Stimulated activated naive B cell treated with anti-CD40 and anti-IgM and Interleukin-4, amounts not matched to agents 10 μg/mL and 1 μg/mL and 100 μg/mL, for 72 hours (primary cell): ENCODE results near the gene RUNX1.
A peak's percentile ranks its signal among the peaks of the same experiment; 100 is the strongest.

Experiments
- ATAC-seq, 2 donors: fragments of 150-1000 bp; cut with Tn5 transposase; replicated peaks; 2 replicates each; pipeline ENCODE4 v1.10.0; 2021; ENCODE audit warnings: moderate library complexity in 1 of 2
- DNase-seq: peaks from one replicate; pipeline ENCODE4 v3.0.0; 2021
- H3K27ac Mint-ChIP-seq: one replicate; pipeline ENCODE4 v1.8.0; 2022; ENCODE audit warnings: mild to moderate bottlenecking, mixed read lengths
- H3K27me3 Mint-ChIP-seq, 2 donors: one replicate each; pipeline ENCODE4 v1.8.0; 2022; ENCODE audit warnings: mixed read lengths in 2 of 2
- H3K36me3 Mint-ChIP-seq, 2 donors: one replicate each; pipeline ENCODE4 v1.8.0; 2022; ENCODE audit warnings: mixed read lengths in 2 of 2, mild to moderate bottlenecking in 1 of 2
- H3K4me1 Mint-ChIP-seq, 2 donors: one replicate each; pipeline ENCODE4 v1.8.0; 2022; ENCODE audit warnings: mixed read lengths in 2 of 2, mild to moderate bottlenecking in 1 of 2
- H3K4me3 Mint-ChIP-seq, 2 donors: one replicate each; pipeline ENCODE4 v1.8.0; 2022; ENCODE audit warnings: mild to moderate bottlenecking in 2 of 2, mixed read lengths in 2 of 2, moderate library complexity in 1 of 2
- H3K9me3 Mint-ChIP-seq, 2 donors: one replicate each; pipeline ENCODE4 v1.8.0; 2022; ENCODE audit warnings: mixed read lengths in 2 of 2, mild to moderate bottlenecking in 1 of 2

The RUNX1 gene

DNA sequence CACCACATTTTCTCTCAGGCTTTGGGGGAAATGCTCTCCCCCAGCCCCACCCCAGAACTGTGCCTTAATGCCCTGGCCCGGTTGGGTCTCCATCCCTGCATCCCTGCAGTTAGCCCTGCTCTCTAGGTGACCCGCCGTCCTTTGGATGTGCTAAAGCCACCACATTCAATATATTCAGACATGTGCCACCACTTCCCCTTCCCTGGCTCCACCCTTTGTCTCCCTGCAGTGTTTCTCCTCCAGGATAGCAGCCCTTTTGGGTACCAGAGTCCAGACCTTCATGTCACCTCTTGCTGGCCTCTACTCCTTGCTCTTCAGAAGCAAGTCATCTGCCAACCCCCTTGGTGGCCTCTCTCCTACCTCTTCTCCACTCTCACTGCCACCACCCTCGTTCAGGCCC lies 41.8 kb downstream of the RUNX1 start:
- Mint-ChIP-seq H3K9me3 (no peaks in the 10 kb centered on the region), H3K4me3 (no peak overlapping the region), H3K27ac (peak overlapping the region; percentile 33), H3K36me3 (peaks cover 48 to 64% of the 10 kb centered on the region in 2 donors), H3K27me3 (no peaks in the 10 kb centered on the region), H3K4me1 (peaks cover 40 to 77% of the 10 kb centered on the region in 2 donors)
- DNase-seq, result no peak
- no peak for ATAC-seq

DNA sequence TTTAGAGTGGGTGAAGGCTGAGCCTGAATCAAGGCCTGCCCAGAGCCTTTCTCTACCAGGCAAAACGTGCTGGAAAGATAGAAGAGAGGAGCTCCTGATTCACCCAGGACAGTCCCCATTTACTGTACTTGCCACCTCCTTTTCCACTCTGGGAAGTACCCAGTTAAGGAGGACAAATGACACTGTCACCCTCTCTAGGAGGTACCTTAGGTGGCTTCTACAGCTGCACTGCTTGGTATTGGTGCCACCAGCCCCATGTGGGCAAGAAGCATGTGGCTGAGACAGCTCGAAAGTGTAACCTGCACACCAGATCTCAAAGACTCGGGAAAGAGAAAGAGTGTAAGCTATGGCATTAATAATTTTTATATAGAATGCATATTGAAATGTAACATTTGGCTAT lies 42.3 kb downstream of the RUNX1 start:
- no peak overlapping the region for H3K27ac Mint-ChIP-seq
- no peak for ATAC-seq
- H3K4me3 Mint-ChIP-seq, result no peak overlapping the region
- H3K27me3 Mint-ChIP-seq, result no peaks in the 10 kb centered on the region
- no peak for DNase-seq
- H3K4me1 Mint-ChIP-seq, result peaks cover 38 to 77% of the 10 kb centered on the region in 2 donors
- H3K9me3 Mint-ChIP-seq, result no peaks in the 10 kb centered on the region
- peaks cover 50 to 60% of the 10 kb centered on the region in 2 donors for H3K36me3 Mint-ChIP-seq

- ATAC-seq (no peak), DNase-seq (no peak)
- Mint-ChIP-seq H3K27me3 (no peaks in the 10 kb centered on the region), H3K4me1 (peaks cover 35 to 77% of the 10 kb centered on the region in 2 donors), H3K9me3 (no peaks in the 10 kb centered on the region), H3K27ac (no peak overlapping the region), H3K36me3 (peaks cover 46 to 55% of the 10 kb centered on the region in 2 donors), H3K4me3 (no peak overlapping the region)
Observed at GRCh38 chr21:35006248-35006647, 42.9 kb downstream of the RUNX1 start.

DNA sequence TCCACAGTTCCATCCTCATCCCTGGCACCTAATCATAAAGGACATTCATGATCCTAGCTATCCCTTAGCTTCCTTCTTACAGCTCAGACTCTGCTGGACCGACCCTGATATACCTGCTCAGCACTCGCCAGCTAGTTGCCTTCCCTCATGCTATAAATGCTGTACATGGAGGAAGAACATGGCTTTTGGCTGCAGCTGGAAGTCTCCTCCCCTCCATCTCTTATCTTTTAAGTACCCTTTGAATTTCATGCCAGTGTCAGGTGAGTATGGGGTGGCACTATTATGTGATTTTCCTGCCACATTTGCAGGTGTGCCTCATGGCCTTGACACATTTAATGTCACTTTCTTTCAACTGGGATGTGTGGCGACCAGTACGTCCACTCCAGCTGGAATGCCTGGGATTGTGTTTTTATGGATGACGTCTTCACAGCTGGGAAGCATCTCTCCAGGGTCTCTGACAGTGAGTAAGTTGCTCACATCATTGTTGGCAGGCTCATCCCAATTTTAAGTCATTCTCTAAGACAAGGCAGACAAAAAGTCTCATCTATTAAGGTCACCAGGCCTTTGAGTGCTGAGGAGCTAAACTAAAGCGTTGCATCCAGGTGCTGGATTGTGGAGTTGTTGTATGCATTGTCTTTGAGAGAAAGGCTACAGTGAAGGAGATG lies 43.4 kb downstream of the RUNX1 start:
- Mint-ChIP-seq H3K27me3 (no peaks in the 10 kb centered on the region), H3K27ac (no peak overlapping the region), H3K36me3 (peaks cover 48 to 56% of the 10 kb centered on the region in 2 donors), H3K9me3 (no peaks in the 10 kb centered on the region), H3K4me1 (peaks cover 37 to 75% of the 10 kb centered on the region in 2 donors), H3K4me3 (no peak overlapping the region)
- DNase-seq (no peak), ATAC-seq (no peak)

- peaks cover 48 to 57% of the 10 kb centered on the region in 2 donors for H3K36me3 Mint-ChIP-seq
Observed at GRCh38 chr21:35005077-35005476, 44.0 kb downstream of the RUNX1 start.

GRCh38 chr21:35004314-35004713 lies 44.8 kb downstream of the RUNX1 start:
- Mint-ChIP-seq H3K27ac (no peak overlapping the region), H3K4me3 (no peak overlapping the region), H3K36me3 (peaks cover 52 to 64% of the 10 kb centered on the region in 2 donors), H3K27me3 (no peaks in the 10 kb centered on the region), H3K4me1 (peaks cover 44 to 81% of the 10 kb centered on the region in 2 donors), H3K9me3 (no peaks in the 10 kb centered on the region)
- ATAC-seq (no peak), DNase-seq (no peak)

More at GRCh38 chr21:35005077-35005476, 44.0 kb downstream of the RUNX1 start:
- Mint-ChIP-seq H3K9me3 (no peaks in the 10 kb centered on the region), H3K4me1 (peaks cover 38 to 74% of the 10 kb centered on the region in 2 donors), H3K27ac (no peak overlapping the region), H3K27me3 (no peaks in the 10 kb centered on the region), H3K4me3 (no peak overlapping the region)
- DNase-seq (no peak), ATAC-seq (no peak)

- Mint-ChIP-seq H3K27ac (no peak overlapping the region), H3K9me3 (peaks cover 0 to 2% of the 10 kb centered on the region in 2 donors), H3K4me1 (peaks cover 47 to 84% of the 10 kb centered on the region in 2 donors), H3K36me3 (peaks cover 54 to 68% of the 10 kb centered on the region in 2 donors), H3K27me3 (no peaks in the 10 kb centered on the region), H3K4me3 (no peak overlapping the region)
- no peak for ATAC-seq
- DNase-seq, result no peak
Observed at GRCh38 chr21:35002879-35003722, 46.0 kb downstream of the RUNX1 start.

GRCh38 chr21:34999397-34999941 lies 49.6 kb downstream of the RUNX1 start:
- Mint-ChIP-seq H3K4me1 (peaks cover 47 to 86% of the 10 kb centered on the region in 2 donors), H3K36me3 (peaks cover 41 to 54% of the 10 kb centered on the region in 2 donors), H3K27me3 (no peaks in the 10 kb centered on the region), H3K27ac (peak overlapping the region; percentile 51), H3K9me3 (peaks cover 0 to 2% of the 10 kb centered on the region in 2 donors), H3K4me3 (no peak overlapping the region)
- DNase-seq (no peak), ATAC-seq (no peak)

- Mint-ChIP-seq H3K4me1 (peaks cover 46 to 76% of the 10 kb centered on the region in 2 donors), H3K36me3 (peaks cover 33 to 51% of the 10 kb centered on the region in 2 donors)
Observed at GRCh38 chr21:34998176-34998575, 50.9 kb downstream of the RUNX1 start.

DNA sequence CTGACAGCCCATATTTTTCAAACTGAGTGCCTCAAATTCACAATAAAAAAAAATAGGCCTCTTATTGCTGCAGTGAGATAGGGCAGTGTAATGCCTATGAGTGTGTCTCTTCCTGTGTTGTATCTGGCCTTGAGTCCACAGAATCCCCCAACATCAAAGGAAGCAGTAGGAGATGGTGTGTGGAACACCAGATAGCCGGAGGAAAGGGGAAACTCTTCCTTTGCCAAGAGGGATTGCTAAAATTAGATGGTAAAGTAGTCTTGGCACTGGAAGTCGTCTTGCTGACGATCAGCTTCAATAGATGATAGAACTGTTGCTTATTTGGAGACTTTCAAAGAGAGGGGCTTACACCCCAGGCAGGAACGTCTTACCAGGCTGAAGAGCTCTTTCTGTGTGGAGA lies 51.8 kb downstream of the RUNX1 start:
- Mint-ChIP-seq H3K27ac (no peak overlapping the region), H3K27me3 (no peaks in the 10 kb centered on the region), H3K4me1 (peaks cover 44 to 71% of the 10 kb centered on the region in 2 donors), H3K4me3 (no peak overlapping the region), H3K9me3 (peaks cover 0 to 2% of the 10 kb centered on the region in 2 donors), H3K36me3 (peaks cover 30 to 48% of the 10 kb centered on the region in 2 donors)
- no peak for ATAC-seq
- DNase-seq, result no peak

More at GRCh38 chr21:34998176-34998575, 50.9 kb downstream of the RUNX1 start:
- Mint-ChIP-seq H3K4me3 (no peak overlapping the region), H3K27me3 (no peaks in the 10 kb centered on the region), H3K27ac (no peak overlapping the region), H3K9me3 (peaks cover 0 to 2% of the 10 kb centered on the region in 2 donors)
- DNase-seq (no peak), ATAC-seq (no peak)

DNA sequence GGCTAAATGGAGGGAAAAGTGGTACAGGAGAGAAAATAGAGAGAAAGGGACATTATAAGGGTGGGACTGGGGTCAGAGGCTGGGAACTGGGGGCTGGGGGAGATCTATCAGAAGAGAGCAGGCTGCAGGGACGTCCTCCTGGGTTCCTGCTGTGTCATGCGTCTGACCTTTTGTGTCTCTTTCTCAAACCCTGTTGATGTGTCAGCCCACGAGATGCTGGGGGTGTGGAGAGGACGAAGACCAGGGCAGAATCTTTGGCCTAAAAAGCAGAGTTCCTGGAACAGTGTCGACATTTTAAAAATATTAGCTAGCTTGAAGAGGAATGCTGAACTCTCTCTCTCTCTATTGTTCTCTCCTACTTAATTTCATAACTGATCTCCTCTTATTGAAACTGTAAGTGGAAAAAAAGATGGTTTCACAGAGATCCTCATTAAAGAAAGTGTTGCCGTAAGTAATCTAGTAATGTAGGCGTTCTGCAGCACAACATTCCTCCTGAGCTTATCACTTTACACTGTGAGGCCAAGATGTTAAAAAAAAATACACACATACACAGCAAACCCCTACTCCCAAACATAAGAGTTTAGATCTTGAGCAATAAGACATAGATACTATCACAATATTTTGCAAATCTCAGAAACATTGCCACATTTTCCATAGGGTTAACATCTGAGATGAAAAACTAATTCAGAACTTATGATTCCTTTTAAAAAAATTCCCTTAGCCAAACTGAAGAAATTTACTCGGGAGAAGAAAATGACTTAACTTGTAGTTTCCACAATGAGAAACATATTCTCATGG lies 52.6 kb downstream of the RUNX1 start:
- H3K4me1 Mint-ChIP-seq, result peaks cover 46 to 63% of the 10 kb centered on the region in 2 donors
- H3K27ac Mint-ChIP-seq, result peak overlapping the region; percentile 66
- no peaks in the 10 kb centered on the region for H3K27me3 Mint-ChIP-seq
- H3K9me3 Mint-ChIP-seq, result peaks cover 0 to 2% of the 10 kb centered on the region in 2 donors
- DNase-seq (no peak), ATAC-seq (peak; percentile 43 to 57)
- peak overlapping the region in 1 of 2 donors; percentile 12 for H3K4me3 Mint-ChIP-seq
- H3K36me3 Mint-ChIP-seq, result peaks cover 34 to 51% of the 10 kb centered on the region in 2 donors

DNA sequence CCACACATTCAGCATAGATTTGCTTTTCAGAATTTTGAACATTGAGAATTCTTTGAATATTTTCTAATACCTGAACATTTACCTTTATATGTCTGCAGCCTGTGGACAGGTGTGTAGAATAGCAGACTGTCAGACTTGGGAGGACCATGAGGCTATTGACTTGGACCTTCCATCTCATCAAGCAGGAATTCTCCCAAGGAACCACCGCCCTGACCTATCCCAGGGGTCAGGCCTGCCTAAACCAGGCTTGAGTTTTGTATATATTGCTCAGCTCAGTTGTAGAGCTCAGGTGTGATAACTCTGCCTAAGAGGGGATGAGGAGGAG lies 53.2 kb downstream of the RUNX1 start:
- H3K27ac Mint-ChIP-seq, result peak overlapping the region; percentile 66
- peak overlapping the region in 1 of 2 donors; percentile 12 for H3K4me3 Mint-ChIP-seq

DNA sequence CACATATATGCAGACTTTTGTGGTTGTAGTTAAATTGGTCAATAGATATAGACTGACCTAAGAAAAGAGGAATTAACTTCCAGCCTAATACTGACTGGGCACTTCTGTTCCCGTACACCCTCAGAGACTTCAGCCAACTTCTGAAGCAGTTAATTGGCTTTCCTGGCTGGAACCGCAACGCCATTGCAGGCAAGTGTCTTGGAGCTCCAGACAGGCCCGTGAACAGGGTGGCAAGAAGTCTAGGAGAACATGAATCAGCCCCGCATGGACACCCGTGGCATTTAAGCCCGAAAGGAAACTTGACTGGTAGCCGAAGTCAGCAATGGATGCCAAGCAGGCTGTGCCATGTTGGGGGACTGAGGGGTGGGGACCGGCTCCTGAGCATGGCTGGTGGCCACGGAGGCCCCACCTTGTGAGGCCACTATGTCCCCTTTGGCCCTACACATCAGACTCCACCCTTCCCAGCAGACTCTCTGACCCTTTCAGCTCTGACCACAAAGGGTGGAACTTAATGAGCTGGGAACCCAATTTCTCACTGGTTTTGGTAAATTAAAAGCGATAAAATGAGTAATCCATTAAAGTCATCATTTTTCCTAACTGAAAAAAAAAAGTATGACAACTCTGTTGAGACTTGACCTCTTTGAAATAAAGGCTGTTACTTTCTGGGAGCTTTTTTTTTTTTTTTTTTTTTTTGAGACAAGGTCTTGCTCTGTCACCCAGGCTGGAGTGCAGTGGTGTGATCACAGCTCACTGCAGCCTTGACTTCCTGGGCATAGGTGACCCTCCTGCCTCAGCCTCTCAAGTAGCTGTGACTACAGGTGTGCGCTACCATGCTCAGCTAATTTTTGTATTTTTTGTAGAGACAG lies 54.1 kb downstream of the RUNX1 start:
- no peak for DNase-seq
- Mint-ChIP-seq H3K36me3 (peaks cover 39 to 52% of the 10 kb centered on the region in 2 donors), H3K4me1 (peaks cover 50 to 52% of the 10 kb centered on the region in 2 donors), H3K27ac (no peak overlapping the region), H3K4me3 (no peak overlapping the region), H3K9me3 (peaks cover 0 to 2% of the 10 kb centered on the region in 2 donors), H3K27me3 (no peaks in the 10 kb centered on the region)
- peak in 1 of 2 donors; percentile 21 for ATAC-seq

More for the DNA sequence above, 53.2 kb downstream of the RUNX1 start:
- DNase-seq (no peak), ATAC-seq (peak in 1 of 2 donors; percentile 6)
- H3K27me3 Mint-ChIP-seq, result no peaks in the 10 kb centered on the region
- peaks cover 38 to 55% of the 10 kb centered on the region in 2 donors for H3K36me3 Mint-ChIP-seq
- peaks cover 0 to 2% of the 10 kb centered on the region in 2 donors for H3K9me3 Mint-ChIP-seq
- peaks cover 49 to 59% of the 10 kb centered on the region in 2 donors for H3K4me1 Mint-ChIP-seq
